HEK293T (cell line): ENCODE data around the gene ITGAE.

Source experiments
- CTCF ChIA-PET: fragments of 350-600 bp; formaldehyde crosslinking; extraction: SDS; loops from one replicate; lab custom pipeline; 2021; ENCODE audit warnings: antibody characterized with exemption, inconsistent platforms; lab: Yijun Ruan, JAX
- POLR2A ChIA-PET: fragments of 350-600 bp; formaldehyde crosslinking; extraction: SDS; loops from one replicate; lab custom pipeline; 2020; ENCODE audit warnings: antibody characterized with exemption, inconsistent platforms; lab: Yijun Ruan, JAX
- DNase-seq: peaks from one replicate; pipeline ENCODE4 v3.0.0; 2012; ENCODE audit warnings: mixed read lengths; ENCODE audit errors: extremely low spot score
- ARNT ChIP-seq: fragments of 450-650 bp; IDR thresholded peaks from 2 replicates; pipeline ENCODE4 v1.6.1; 2017; ENCODE audit warnings: mild to moderate bottlenecking
- BHLHE40 ChIP-seq: fragments of 450-650 bp; IDR thresholded peaks from 2 replicates; pipeline ENCODE4 v1.6.1; 2016; ENCODE audit warnings: mild to moderate bottlenecking, moderate library complexity, borderline replicate concordance
- CTBP1 ChIP-seq: fragments of 450-650 bp; IDR thresholded peaks from 2 replicates; pipeline ENCODE4 v1.6.1; 2016; ENCODE audit warnings: borderline replicate concordance
- ELF4 ChIP-seq: fragments of 450-650 bp; IDR thresholded peaks from 2 replicates; pipeline ENCODE4 v1.6.1; 2017; ENCODE audit warnings: antibody characterized with exemption
- FOXA1 ChIP-seq: fragments of 450-650 bp; IDR thresholded peaks from 2 replicates; pipeline ENCODE4 v1.6.1; 2016; ENCODE audit warnings: mild to moderate bottlenecking
- FOXK2 ChIP-seq: fragments of 450-650 bp; IDR thresholded peaks from 2 replicates; pipeline ENCODE4 v1.6.1; 2016; ENCODE audit warnings: mild to moderate bottlenecking
- FOXM1 ChIP-seq: fragments of 450-650 bp; IDR thresholded peaks from 2 replicates; pipeline ENCODE4 v1.6.1; 2017; ENCODE audit warnings: mild to moderate bottlenecking, borderline replicate concordance
- HDGF ChIP-seq: fragments of 450-650 bp; IDR thresholded peaks from 2 replicates; pipeline ENCODE4 v1.6.1; 2017; ENCODE audit warnings: antibody characterized with exemption, borderline replicate concordance
- L3MBTL2 ChIP-seq: fragments of 450-650 bp; conservative IDR thresholded peaks from 2 replicates; pipeline ENCODE4 v1.6.1; 2016; ENCODE audit warnings: mild to moderate bottlenecking
- LEF1 ChIP-seq: fragments of 450-650 bp; IDR thresholded peaks from 2 replicates; pipeline ENCODE4 v1.6.1; 2017; ENCODE audit warnings: mild to moderate bottlenecking, borderline replicate concordance
- NFRKB ChIP-seq: fragments of 450-650 bp; IDR thresholded peaks from 2 replicates; pipeline ENCODE4 v1.6.1; 2016; ENCODE audit warnings: mild to moderate bottlenecking, moderate library complexity
- PKNOX1 ChIP-seq: fragments of 450-650 bp; IDR thresholded peaks from 2 replicates; pipeline ENCODE4 v1.6.1; 2016
- SP1 ChIP-seq: fragments of 450-650 bp; IDR thresholded peaks from 2 replicates; pipeline ENCODE4 v1.6.1; 2017
- SUZ12 ChIP-seq: fragments of 450-650 bp; IDR thresholded peaks from 2 replicates; pipeline ENCODE4 v1.6.1; 2016; ENCODE audit warnings: mild to moderate bottlenecking
- TARDBP ChIP-seq: fragments of 450-650 bp; IDR thresholded peaks from 2 replicates; pipeline ENCODE4 v1.6.1; 2016
- ZNF384 ChIP-seq: fragments of 450-650 bp; IDR thresholded peaks from 2 replicates; pipeline ENCODE4 v1.6.1; 2016

ITGAE gene

GRCh38 chr17:3817851-3818605 is 17.0 kb upstream of the ITGAE start:
- TF ChIP-seq FOXA1, result no peak
- TF ChIP-seq CTBP1, result no peak
- TF ChIP-seq L3MBTL2, result no peak
- TF ChIP-seq ZNF384, result no peak
- TF ChIP-seq LEF1, result no peak
- no peak for TF ChIP-seq ARNT
- TF ChIP-seq PKNOX1, result no peak
- no peak for TF ChIP-seq BHLHE40
- no peak for TF ChIP-seq TARDBP
- TF ChIP-seq SP1, result no peak
- TF ChIP-seq FOXM1, result no peak
- TF ChIP-seq FOXK2, result no peak
- no peak for TF ChIP-seq ELF4
- no peak for TF ChIP-seq SUZ12
- no peak for TF ChIP-seq NFRKB
- no peak for TF ChIP-seq HDGF
- CTCF ChIA-PET, result interaction anchor here (0.9 kb wide), 1 partner anchor 10 kb away, joined by 3 read pairs; no protein-coding TSS in a partner anchor
- POLR2A ChIA-PET, result no interaction called here
- no peak for DNase-seq

GRCh38 chr17:3815925-3816324 is 14.9 kb upstream of the ITGAE start:
- no peak for DNase-seq
- no peak for TF ChIP-seq ZNF384
- no peak for TF ChIP-seq HDGF
- TF ChIP-seq FOXA1, result no peak
- no peak for TF ChIP-seq CTBP1
- no peak for TF ChIP-seq LEF1
- no peak for TF ChIP-seq L3MBTL2
- TF ChIP-seq SP1, result no peak
- TF ChIP-seq NFRKB, result no peak
- TF ChIP-seq SUZ12, result no peak
- TF ChIP-seq BHLHE40, result no peak
- no peak for TF ChIP-seq PKNOX1
- CTCF ChIA-PET, result interaction anchor here (0.6 kb wide), 1 partner anchor 774 kb away, joined by 4 read pairs; no protein-coding TSS in a partner anchor
- POLR2A ChIA-PET, result no interaction called here

- ChIA-PET CTCF (no interaction called here), POLR2A (no interaction called here)
- DNase-seq, result no peak
- TF ChIP-seq SUZ12 (no peak), L3MBTL2 (no peak), PKNOX1 (no peak), SP1 (no peak)
Observed at GRCh38 chr17:3815122-3815521, 14.1 kb upstream of the ITGAE start.

- ChIA-PET POLR2A (no interaction called here), CTCF (no interaction called here)
- TF ChIP-seq SUZ12, result no peak
- no peak for TF ChIP-seq LEF1
- no peak for TF ChIP-seq HDGF
- TF ChIP-seq TARDBP, result no peak
- no peak for TF ChIP-seq NFRKB
- TF ChIP-seq SP1, result no peak
- no peak for TF ChIP-seq FOXK2
- no peak for TF ChIP-seq BHLHE40
- no peak for TF ChIP-seq PKNOX1
- TF ChIP-seq CTBP1, result no peak
- no peak for TF ChIP-seq L3MBTL2
- no peak for TF ChIP-seq ZNF384
- no peak for DNase-seq
Observed at GRCh38 chr17:3814361-3814760, 13.4 kb upstream of the ITGAE start.

- TF ChIP-seq PKNOX1, result no peak
- TF ChIP-seq FOXK2, result no peak
- TF ChIP-seq SUZ12, result no peak
- no peak for TF ChIP-seq CTBP1
- no peak for TF ChIP-seq HDGF
- TF ChIP-seq ARNT, result no peak
- TF ChIP-seq LEF1, result no peak
- TF ChIP-seq TARDBP, result no peak
- TF ChIP-seq BHLHE40, result no peak
- ChIA-PET POLR2A (no interaction called here), CTCF (no interaction called here)
- no peak for DNase-seq
Observed at GRCh38 chr17:3813171-3813570, 12.2 kb upstream of the ITGAE start.
